GM18505 (cell line): ENCODE measurements around the gene DPP8.

Source experiments
- ATAC-seq: cut with Tn5 transposase; IDR thresholded peaks from one replicate; pipeline ENCODE4 v1.9.1; 2021; ENCODE audit not compliant: unreplicated experiment
- POLR2A ChIP-seq: IDR thresholded peaks from 4 replicates; pipeline ENCODE4 v1.6.1; 2011; ENCODE audit warnings: borderline replicate concordance; ENCODE audit not compliant: insufficient read depth, insufficient read length; ENCODE audit errors: extremely low read depth

Gene DPP8

GRCh38 chr15:65426216-65426853 lies 91.2 kb downstream of the DPP8 start:
- no peak for ATAC-seq
- no peak for TF ChIP-seq POLR2A

DNA sequence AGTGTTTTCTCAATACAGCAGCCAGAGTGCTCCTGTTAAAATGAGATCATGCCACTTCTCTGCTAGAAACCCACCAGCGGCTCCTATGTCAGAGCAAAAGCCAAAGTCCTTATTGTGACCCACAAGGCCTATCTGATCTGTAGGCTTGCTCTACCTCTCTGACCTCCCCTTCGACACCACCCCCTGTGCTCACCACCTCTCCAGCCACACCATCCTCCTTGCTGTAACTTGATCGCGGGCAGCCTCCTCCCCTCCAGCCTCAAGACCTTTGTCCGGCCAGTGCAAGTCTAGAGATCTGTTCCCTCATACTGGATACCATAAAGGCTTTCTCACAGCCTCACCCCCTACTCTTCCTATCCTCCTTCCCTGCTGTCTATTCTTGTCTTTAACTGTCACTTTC lies 92.8 kb downstream of the DPP8 start:
- no peak for ATAC-seq
- TF ChIP-seq POLR2A: no peak

GRCh38 chr15:65423976-65424679 lies 93.4 kb downstream of the DPP8 start:
- TF ChIP-seq POLR2A: no peak
- no peak for ATAC-seq

GRCh38 chr15:65423150-65423975 lies 94.1 kb downstream of the DPP8 start:
- ATAC-seq: no peak
- no peak for TF ChIP-seq POLR2A

GRCh38 chr15:65421360-65422215 lies 95.9 kb downstream of the DPP8 start:
- TF ChIP-seq POLR2A: no peak
- no peak for ATAC-seq

DNA sequence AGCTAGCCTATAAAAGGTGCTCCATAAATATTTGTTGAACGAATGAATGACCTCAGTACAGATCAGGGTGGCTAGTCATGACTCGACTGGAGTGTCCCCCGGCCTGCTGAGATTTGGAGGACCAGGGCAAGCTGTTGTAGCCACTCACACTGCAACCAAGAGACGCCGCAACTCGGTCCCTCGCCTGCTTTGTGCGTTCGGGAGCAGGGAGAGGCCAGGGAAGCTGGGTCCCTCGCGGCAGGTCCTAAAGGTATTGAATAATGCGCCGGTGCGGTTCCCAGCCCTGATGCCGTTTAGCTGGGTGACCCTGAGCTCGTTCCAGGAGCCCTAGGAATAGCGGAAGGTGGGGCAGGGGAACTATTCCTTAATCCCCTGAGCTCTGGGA lies 96.5 kb downstream of the DPP8 start:
- no peak for ATAC-seq

DNA sequence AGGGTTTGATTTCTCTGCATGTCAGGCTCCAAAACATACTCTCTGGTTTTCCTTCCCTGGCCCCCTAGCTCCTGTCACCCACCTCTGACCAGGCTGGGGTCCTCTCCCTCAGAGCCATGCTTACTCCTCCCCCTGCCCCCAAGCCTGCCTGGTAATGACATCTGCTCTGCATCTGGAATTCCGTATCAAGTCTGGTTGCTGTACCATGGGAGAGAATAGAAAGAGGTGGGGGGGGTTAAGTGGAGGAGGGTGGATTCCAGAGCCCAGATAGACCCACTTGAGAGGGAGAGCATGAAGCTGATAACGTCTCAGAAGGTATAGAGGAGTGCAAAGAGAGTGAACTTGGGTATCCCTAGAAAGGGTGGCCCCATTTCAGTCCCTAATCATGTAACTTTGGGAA lies 98.9 kb downstream of the DPP8 start:
- no peak for ATAC-seq
- no peak for TF ChIP-seq POLR2A

More for the DNA sequence above, 96.5 kb downstream of the DPP8 start:
- no peak for TF ChIP-seq POLR2A

GRCh38 chr15:65416845-65417416 lies 100.6 kb downstream of the DPP8 start:
- TF ChIP-seq POLR2A: no peak
- no peak for ATAC-seq

DNA sequence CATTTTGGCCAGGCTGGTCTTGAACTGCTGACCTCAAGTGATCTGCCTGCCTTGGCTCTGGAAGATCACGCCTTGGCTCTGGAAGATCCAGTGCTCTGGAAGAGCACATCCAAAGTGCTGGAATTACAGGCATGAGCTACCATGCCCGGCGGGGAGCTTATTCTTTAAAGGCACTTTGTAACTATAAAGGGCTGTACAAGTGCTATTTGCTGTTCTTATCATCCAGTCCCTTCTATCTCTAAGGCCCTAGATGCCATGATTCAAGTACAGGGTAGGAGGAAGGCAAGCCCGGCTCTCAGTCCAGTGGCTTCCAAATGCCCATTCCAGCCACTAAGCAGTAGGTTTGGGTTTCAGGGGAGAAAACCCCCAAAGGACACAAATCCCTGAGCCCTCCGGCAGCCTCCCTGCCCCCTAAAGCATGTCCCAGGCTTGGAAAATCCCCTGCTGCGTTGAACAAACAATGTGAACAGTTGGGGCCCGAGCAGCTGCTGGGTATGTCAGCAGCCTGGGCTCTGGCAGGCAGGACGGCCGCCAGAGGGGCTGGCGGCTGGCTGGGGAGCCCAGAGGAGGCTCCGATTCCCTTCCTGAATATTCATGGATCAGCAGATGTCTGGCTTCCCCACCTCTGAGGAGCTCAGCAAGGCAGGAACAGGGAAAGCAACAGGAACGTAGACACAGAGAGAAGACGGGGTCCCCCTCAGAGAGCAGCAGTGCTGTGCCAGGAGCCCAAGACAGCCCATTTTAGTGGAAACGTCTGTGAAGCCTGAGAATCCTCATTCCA lies 102.5 kb downstream of the DPP8 start:
- ATAC-seq: no peak
- no peak for TF ChIP-seq POLR2A

DNA sequence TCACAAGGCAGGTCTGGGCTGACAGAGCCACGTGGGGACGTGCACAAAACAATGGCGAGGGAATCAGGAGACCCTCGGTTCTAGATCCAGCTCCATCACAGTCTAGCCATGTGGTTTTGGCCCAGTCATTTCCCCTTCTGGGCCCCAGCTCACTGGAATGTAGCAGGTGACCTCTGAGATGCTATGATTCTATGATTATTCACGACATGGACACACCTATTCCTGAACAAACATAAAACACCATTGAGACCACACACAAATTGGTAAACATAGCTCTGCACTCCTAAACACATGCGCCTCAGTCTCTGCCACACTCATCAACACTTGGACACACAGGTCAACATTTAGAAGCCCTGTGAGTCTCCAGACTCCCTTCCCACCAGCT lies 103.7 kb downstream of the DPP8 start:
- ATAC-seq: no peak
- no peak for TF ChIP-seq POLR2A

- no peak for ATAC-seq
- TF ChIP-seq POLR2A: no peak
These were observed 104.3 kb downstream of the DPP8 start for GRCh38 chr15:65413051-65413759.
